ENCODE measurements around the gene CCDC24.
A peak's percentile ranks its signal among the peaks of the same experiment; 100 is the strongest.

The CCDC24 gene

GRCh38 chr1:43963890-43964289 lies 27.5 kb upstream of the CCDC24 start:
- DNase-seq = no peak

DNA sequence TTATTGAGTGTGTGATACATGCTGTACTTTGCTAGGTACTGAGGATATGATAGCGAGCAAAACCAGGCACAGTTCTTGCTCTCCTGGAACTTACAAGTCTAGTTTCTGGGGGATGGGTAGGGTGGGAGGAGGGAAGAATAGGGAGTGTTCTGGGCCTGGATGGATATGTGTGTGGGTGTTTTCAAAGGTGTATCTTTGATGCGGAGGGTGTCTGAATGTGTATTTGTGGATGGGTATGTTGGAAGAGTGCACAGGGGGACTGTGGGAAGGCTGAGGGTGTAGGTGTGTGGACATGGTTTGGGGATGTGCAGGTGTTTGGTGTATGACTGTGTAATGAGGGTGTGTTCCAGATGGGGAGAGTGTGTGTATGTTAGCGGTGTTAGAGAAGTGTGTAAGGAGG lies 26.1 kb upstream of the CCDC24 start:
- DNase-seq = no peak

DNA sequence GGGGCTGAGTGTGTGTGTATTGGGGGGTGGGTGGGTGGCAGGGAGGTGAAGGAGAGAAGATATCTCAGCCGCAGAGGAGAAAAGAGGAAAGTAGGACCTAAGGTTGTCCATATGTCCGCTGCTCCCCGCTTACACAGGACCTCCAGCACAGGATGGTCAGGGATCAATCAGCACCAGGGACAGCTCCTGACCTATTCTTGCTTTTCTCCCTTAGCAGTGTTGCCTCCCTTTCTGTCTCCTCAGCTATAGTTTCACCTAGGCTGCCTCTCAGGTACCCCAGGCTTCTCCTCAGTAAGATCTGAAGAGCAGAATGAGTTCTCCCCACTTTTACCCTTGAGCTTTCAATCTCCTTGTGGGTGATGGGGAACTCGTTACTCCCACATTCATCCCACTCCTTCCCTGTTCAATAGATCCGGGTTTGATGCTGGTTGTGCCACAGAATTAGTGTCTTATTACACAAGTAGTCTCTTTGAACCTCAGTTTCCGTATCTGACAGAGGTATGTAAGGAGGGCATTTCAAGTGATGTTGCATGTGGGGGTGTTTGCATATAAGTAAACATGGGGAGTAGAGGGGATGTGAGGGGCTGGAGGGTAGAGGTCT lies 23.0 kb upstream of the CCDC24 start:
- DNase-seq = no peak

GRCh38 chr1:43969416-43969745 lies 22.0 kb upstream of the CCDC24 start:
- no peak for DNase-seq

DNA sequence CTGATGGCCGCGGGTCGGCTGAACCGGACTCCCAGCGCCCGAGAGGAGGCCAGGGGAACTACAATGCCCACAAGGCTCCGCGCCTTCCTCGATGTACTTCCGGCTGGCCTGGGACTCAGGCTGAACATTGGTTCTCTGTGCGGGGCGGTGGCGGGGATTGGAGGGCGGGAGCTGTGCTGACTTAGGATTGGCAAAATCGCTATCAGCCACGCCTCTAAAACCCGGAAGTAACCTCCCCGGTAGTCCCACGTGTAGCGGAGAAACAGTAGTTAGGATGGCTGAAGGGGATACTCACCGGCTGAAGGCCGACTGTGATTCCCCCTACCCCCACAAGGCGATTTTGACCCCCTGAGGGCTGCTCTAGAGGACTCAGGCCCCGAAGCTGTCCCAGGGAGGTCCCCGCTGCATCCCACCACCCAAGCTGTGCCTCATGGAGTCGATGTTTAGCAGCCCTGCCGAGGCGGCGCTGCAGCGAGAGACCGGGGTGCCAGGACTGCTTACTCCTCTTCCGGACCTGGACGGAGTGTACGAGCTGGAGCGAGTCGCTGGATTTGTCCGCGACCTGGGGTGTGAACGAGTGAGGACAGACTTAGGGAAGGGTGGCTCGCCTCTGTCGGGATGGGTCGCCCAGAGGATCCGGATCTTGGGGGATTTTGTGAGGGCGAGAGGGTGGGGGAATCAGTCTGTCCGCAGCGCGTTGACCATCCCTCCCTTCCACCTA lies 21.5 kb upstream of the CCDC24 start, which contains the start of gene DPH2:
DPH2 (plus strand) TSS at position 265 of the 721 bp plus-strand sequence; CDS start at position 431, 166 bp downstream.
- DNase-seq = peak; percentile 73 to 95

GRCh38 chr1:43970502-43970901 lies 20.9 kb upstream of the CCDC24 start:
- no peak for DNase-seq

GRCh38 chr1:43970911-43971310 lies 20.5 kb upstream of the CCDC24 start:
- DNase-seq = no peak

DNA sequence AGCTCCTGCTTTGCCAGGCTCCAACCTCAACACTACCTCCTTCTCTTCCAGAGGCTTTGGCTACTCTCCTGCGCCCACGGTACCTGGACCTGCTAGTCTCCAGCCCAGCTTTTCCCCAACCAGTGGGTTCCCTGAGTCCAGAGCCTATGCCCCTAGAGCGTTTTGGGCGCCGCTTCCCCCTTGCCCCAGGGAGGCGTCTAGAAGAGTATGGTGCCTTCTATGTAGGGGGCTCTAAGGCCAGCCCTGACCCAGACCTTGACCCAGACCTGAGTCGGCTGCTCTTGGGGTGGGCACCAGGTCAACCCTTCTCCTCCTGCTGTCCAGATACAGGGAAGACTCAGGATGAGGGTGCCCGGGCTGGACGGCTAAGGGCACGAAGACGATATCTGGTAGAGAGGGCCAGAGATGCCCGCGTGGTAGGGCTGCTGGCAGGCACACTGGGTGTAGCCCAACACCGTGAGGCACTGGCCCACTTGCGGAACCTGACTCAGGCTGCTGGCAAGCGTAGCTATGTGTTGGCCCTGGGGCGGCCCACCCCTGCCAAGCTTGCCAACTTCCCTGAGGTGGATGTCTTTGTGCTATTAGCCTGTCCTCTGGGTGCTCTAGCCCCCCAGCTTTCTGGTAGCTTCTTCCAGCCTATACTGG lies 19.9 kb upstream of the CCDC24 start:
- DNase-seq = no peak

GRCh38 chr1:43973981-43974442 lies 17.4 kb upstream of the CCDC24 start:
- no peak for DNase-seq

DNA sequence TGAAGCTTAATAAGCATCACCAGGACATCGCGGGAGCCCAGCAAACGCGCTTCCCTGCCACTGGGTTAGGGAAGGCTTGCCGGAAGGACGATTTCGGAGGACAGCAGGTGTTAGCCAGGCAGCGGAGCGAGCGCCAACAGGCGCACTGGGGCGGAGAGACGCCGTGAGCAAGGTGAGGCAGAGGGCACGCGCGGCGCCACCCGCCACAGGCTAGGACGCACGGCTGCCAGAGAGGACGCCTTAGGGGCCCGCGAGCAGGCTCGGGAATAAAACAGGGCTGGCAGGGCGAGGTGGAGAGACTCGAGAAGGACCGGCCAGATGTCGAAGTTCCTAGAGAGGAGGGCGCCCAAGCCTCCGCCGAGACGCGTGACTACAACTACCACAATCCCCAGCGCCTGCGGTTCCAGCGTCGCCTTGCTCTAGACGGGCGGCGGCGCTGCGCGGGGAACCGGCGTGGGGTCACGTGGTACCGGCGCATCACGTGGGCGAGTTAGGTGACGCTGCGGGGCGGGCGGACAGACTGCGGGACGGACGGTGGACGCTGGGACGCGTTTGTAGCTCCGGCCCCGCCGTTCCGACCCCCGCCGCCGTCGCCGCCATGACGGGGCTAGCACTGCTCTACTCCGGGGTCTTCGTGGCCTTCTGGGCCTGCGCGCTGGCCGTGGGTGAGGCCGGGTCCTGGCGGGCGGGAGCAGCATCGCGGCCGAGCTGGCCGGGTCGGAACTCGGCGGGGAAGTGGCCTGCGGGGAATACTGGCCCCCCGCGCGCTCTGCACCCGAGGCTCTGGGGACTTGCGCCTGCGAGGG lies 16.8 kb upstream of the CCDC24 start, which contains the start of gene ATP6V0B:
ATP6V0B (plus strand) TSS at position 518 of the 806 bp plus-strand sequence; CDS start at position 599, 81 bp downstream.
- DNase-seq = peak; percentile 86 to 91

- peak; percentile 47 to 71 for DNase-seq
These were observed 16.0 kb upstream of the CCDC24 start for GRCh38 chr1:43975249-43975961.

GRCh38 chr1:43976045-43976444 lies 15.4 kb upstream of the CCDC24 start:
- no peak for DNase-seq

DNA sequence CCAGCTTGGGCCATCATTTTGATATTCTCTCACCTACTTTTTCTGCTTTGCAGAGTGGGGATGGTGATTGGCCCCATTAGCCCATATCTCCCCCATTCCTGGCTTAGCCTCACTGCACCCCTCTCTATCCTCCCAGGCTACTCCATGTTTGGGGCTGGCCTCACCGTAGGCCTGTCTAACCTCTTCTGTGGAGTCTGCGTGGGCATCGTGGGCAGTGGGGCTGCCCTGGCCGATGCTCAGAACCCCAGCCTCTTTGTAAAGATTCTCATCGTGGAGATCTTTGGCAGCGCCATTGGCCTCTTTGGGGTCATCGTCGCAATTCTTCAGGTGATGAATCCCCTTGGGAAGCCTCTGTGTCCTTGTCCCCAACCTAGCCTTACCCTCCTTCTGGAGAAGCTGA lies 14.5 kb upstream of the CCDC24 start:
- no peak for DNase-seq

DNA sequence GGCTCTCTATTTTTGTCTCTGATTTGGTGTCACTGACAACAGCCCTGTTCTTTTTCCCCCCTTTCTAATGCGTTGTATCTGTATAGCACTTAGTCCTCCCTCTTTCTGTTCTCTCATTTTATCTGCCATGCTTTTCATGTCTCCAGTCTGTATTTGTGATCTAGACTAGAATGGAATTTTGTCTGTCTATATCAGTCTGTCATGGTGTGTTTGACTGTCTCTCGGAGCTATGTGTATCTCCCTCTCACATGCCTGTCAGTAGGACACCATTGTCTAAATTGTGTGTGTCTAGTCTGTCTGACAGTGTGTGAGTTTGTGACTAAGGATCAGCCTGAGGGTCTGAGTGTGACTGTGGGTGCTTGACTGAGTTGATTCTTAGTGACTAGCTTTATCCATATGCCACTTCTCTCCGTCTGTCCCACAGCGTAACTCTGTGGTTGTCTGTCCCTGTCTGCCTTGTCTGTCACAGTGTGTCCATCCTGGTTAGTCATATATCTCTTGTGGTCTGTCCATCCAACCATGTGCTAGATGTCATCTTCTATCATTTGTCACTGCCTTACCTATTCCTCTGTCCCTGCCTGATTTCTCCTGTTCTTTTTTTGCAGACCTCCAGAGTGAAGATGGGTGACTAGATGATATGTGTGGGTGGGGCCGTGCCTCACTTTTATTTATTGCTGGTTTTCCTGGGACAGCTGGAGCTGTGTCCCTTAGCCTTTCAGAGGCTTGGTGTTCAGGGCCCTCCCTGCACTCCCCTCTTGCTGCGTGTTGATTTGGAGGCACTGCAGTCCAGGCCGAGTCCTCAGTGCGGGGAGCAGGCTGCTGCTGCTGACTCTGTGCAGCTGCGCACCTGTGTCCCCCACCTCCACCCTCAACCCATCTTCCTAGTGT lies 13.8 kb upstream of the CCDC24 start:
- no peak for DNase-seq

GRCh38 chr1:43978264-43978550 lies 13.2 kb upstream of the CCDC24 start:
- no peak for DNase-seq

DNA sequence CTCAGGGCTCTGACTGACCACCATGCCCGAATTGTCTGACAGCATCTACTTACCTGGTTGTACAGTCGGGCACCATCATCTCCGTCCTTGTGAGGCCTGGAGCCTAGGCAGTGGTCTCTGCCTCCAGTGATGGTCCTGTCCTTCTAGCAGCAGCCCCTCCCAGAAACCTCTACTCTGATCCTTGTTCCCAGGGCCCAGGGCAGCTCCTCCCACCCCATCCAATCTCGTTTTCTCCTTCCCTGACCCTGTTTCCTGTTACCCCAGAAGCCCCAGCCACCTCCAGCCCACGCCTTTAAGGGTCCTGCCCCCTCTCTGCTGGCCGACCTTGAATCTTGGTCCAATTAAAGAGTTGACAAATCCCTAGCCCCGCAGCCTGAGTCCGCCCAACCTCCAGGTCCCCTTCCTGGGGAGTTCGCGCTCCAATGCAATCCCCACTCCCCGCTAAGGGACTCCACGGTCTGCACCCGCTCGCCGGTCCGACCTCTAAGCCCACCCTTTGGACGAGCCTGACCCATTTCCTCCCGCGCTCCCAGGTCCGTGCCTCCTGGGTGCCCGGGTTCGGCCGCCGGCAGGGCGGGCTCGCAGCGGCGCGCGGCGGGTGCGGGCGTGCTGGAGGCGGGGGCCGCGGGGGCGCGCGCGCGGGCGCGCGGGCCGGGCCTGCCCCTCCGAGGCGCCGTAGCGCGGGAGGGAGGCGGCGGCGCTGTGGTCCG lies 12.7 kb upstream of the CCDC24 start, which contains the start of gene B4GALT2:
B4GALT2 (plus strand) TSS at position 660 of the 710 bp plus-strand sequence. CDS start 1,951 bp downstream, outside the sequence.
- DNase-seq = no peak

DNA sequence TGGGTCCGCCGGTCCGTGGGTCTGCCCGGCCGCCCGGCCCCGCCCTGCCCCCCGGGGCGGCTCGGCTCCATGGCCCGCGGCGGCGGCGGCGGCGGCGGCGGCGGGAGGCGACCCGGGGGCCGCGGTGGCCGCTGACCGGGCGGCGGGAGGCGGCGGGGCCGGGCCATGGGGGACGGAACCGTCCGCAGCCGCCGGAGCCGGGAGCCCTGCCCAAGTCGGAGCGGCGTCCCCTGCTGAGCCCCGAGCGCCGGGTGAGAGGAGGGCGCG lies 12.2 kb upstream of the CCDC24 start:
- DNase-seq = no peak

DNA sequence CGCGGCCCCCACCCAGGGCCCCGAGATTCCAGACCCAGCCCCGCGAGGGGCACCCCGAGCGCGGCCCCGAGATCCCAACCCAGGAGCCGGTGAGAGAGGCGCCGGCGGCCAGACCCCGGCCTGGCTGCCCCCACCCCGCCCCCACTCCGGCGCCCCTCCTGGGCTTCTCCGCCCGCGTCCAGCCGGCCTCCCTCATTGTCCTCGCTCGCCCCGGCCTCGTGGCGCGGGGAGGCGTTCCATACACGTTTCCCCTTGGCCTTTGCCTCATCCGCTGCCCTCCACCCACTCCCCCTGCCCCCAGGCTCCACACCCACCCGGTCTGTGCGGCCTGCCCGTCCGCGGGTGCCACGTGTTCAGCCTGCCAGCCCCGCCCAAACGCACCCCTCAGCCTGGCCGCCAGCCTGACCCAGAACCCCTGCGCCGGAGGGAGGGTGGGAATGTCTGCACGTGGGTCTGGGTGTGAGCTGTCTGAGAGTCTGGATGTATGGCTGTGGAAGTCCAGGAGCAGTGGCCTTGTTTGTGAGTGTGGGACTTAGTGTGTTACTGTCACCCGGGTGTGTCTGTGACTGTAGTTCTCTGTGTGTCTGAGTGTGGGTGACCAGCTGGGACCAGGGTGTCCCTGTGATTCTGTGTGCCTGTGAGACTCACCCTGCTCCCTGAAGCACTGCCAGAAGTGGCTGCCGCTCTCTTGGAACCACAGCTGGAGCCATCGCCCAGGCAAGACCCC lies 11.7 kb upstream of the CCDC24 start:
- no peak for DNase-seq

GRCh38 chr1:43980255-43981134 lies 10.9 kb upstream of the CCDC24 start:
- no peak for DNase-seq

Data from bone marrow (tissue), 2 donors.